AG04450 (cell line): ENCODE measurements around the gene OTUD5. TPM values are rescaled to one million over a fixed set of nuclear protein-coding genes. Genes with fewer than 3 reads are reported as not detected.
A peak's percentile ranks its signal among the peaks of the same experiment; 100 is the strongest.

Source experiments
- CTCF ChIA-PET: fragments of 300-600, 350-600 bp; formaldehyde crosslinking; extraction: SDS; loops from one replicate; lab custom pipeline; 2022; ENCODE audit warnings: antibody characterized with exemption, inconsistent platforms; lab: Charles Lee
- POLR2A ChIA-PET: fragments of 350-600 bp; formaldehyde crosslinking; extraction: SDS; loops from one replicate; lab custom pipeline; 2021; ENCODE audit warnings: antibody characterized with exemption, inconsistent platforms; lab: Yijun Ruan, JAX
- DNase-seq: peaks from one replicate; pipeline ENCODE4 v3.0.0-alpha.2; 2011; ENCODE audit warnings: low read depth, low spot score
- H3K27ac ChIP-seq: one replicate; pipeline ENCODE4 v1.5.1; 2012; ENCODE audit warnings: low read depth, low read length, control low read depth
- H3K27me3 ChIP-seq: one replicate; pipeline ENCODE4 v1.6.0; 2012; ENCODE audit warnings: low read length; ENCODE audit not compliant: control insufficient read depth, insufficient read depth
- H3K4me3 ChIP-seq: 2 replicates; pipeline ENCODE4 v1.5.1; 2011; ENCODE audit warnings: mild to moderate bottlenecking, low read depth, low read length, control low read depth
- H3K9me3 ChIP-seq: 2 replicates; pipeline ENCODE4 v1.5.1; 2012; ENCODE audit warnings: low read length; ENCODE audit not compliant: control insufficient read depth, insufficient read depth
- CTCF ChIP-seq: IDR thresholded peaks from 2 replicates; pipeline ENCODE4 v1.5.1; 2011; ENCODE audit warnings: low read depth, low read length, control low read depth, inconsistent platforms
- polyA plus RNA-seq: library from polyadenylated mRNA; depleted of rRNA; stranded (reverse); fragments of >200 nt; gene quantifications from 2 replicates; pipeline ENCODE4 v1.2.3, GENCODE V29; 2011

Gene OTUD5
- polyA plus RNA-seq, 1 experiment, result 52.0 TPM

GRCh38 chrX:48975041-48975440 is 17.6 kb upstream of the OTUD5 start:
- Histone ChIP-seq H3K27ac (no peak overlapping the region), H3K4me3 (no peak overlapping the region), H3K9me3 (no peaks in the 10 kb centered on the region), H3K27me3 (no peaks in the 10 kb centered on the region)
- TF ChIP-seq CTCF, result no peak
- DNase-seq, result no peak
- CTCF ChIA-PET, result no interaction called here
- POLR2A ChIA-PET, result no interaction called here

- Histone ChIP-seq H3K27ac (no peak overlapping the region), H3K9me3 (no peaks in the 10 kb centered on the region; the same call in 1 of the 2 replicates), H3K27me3 (no peaks in the 10 kb centered on the region), H3K4me3 (no peak overlapping the region)
- CTCF ChIA-PET, result no interaction called here
- POLR2A ChIA-PET, result no interaction called here
- no peak for DNase-seq
- TF ChIP-seq CTCF, result no peak
These were observed 17.2 kb upstream of the OTUD5 start for GRCh38 chrX:48974574-48974973.

DNA sequence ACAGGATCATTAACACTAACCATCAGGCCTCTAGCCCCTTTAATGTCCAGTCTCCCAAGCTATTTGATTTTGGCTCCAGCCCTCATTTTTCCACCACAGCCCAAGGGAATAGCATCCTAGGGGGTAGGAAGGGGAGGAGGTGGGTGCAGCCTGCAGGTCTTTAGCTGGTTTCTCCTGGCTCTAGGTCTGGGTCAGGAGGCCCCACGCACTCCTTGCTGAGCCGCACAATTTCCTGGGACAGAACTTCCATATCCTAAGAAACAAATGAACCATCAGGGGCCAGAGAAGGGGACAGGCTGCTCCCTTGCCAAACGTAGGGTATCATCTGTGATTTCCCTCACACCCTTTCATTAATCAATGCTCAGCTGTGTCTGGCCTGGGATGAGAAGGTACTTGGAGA is 16.6 kb upstream of the OTUD5 start:
- DNase-seq, result no peak
- H3K27me3 ChIP-seq, result no peaks in the 10 kb centered on the region
- no peak for TF ChIP-seq CTCF
- POLR2A ChIA-PET, result no interaction called here
- CTCF ChIA-PET, result no interaction called here
- no peak overlapping the region for H3K27ac ChIP-seq
- H3K9me3 ChIP-seq, result no peaks in the 10 kb centered on the region; the same call in 1 of the 2 replicates
- H3K4me3 ChIP-seq, result no peak overlapping the region

GRCh38 chrX:48972220-48973164 is 15.1 kb upstream of the OTUD5 start:
- H3K27ac ChIP-seq, result no peak overlapping the region

More at GRCh38 chrX:48972220-48973164, 15.1 kb upstream of the OTUD5 start:
- CTCF ChIA-PET, result interaction anchor here (0.6 to 1.9 kb wide), 4 partner anchors 11 to 71 kb away, joined by 3 to 12 read pairs (median 4); partner anchors contain the start of gene TFE3
- no peak for DNase-seq
- H3K4me3 ChIP-seq, result peak overlapping the region; percentile 53
- POLR2A ChIA-PET, result interaction anchor here (1.2 to 3.1 kb wide), 2 partner anchors 14 to 70 kb away, joined by 3 to 9 read pairs; partner anchors contain the start of gene TFE3
- H3K9me3 ChIP-seq, result no peaks in the 10 kb centered on the region; the same call in 1 of the 2 replicates
- peak; percentile 59 for TF ChIP-seq CTCF
- no peaks in the 10 kb centered on the region for H3K27me3 ChIP-seq
